ENCODE results near the gene RGS7BP. TPM values are rescaled to one million over a fixed set of nuclear protein-coding genes. Genes with fewer than 3 reads are reported as not detected.

Gene RGS7BP
- total RNA-seq, 2 experiments from 2014 or later: not detected

DNA sequence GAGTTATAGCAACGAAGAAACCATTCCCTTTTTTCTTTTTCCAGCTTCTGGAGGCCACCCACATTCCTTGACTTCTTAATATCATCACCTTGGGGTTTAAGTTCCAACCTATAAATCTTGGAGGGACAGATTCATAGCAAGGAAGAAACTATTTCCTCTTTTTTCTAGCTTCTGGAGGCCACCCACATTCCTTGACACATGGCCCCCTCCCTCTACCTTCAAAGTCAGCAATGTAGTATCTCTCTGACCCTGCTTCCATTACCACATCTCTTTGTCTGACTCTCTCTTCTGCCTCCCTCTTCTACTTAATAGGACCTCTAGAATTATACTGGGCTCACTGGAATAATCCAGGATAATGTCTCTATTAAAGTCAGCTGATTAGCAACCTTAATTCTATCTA lies 149.8 kb downstream of the RGS7BP start:
- no peak overlapping the region for H3K4me3 Mint-ChIP-seq
- DNase-seq: no peak
- POLR2A ChIA-PET: no interaction called here
- peaks cover 4% of the 10 kb centered on the region for H3K27me3 Mint-ChIP-seq
- no peaks in the 10 kb centered on the region for H3K4me1 Mint-ChIP-seq
- H3K9me3 Mint-ChIP-seq: no peaks in the 10 kb centered on the region
- H3K27ac Mint-ChIP-seq: no peak overlapping the region
- no peaks in the 10 kb centered on the region for H3K36me3 Mint-ChIP-seq (ENCODE audit: low read depth)
- CTCF ChIA-PET: no interaction called here

DNA sequence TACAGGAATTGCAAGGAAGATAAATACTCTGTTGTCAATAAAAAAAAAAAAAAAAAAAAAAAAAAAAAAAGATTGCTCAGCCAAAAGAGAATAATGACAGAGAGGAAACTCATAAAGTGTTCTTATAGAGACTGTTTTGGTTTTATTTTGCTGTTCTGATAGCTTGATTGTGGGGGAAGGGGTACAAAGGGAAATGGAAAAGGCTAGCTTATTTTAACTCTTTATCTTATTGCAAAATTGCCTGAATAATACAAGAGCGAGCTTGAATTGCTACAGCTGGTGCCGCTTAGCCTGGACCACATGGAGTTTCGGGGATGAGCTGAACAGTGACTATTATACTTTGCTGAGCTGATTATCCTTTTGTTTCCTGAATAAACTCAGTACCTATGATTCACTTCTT lies 153.5 kb downstream of the RGS7BP start:
- Mint-ChIP-seq H3K27ac (no peak overlapping the region), H3K27me3 (peaks cover 4% of the 10 kb centered on the region), H3K9me3 (no peaks in the 10 kb centered on the region), H3K36me3 (ENCODE audit: low read depth) (no peaks in the 10 kb centered on the region), H3K4me3 (no peak overlapping the region), H3K4me1 (no peaks in the 10 kb centered on the region)
- ChIA-PET CTCF (interaction anchor here (0.7 to 1.5 kb wide), 3 partner anchors 11 to 24 kb away, joined by 3 to 5 read pairs (median 5); no protein-coding TSS in a partner anchor), POLR2A (no interaction called here)
- no peak for DNase-seq

Other genes starting within 250 kb of the RGS7BP start
- gene SHISAL2B, start 184.5 kb downstream of the RGS7BP start, total RNA-seq: not detected

Measured in activated CD4-positive, alpha-beta T cell treated with anti-CD3 and anti-CD28 coated beads, Interleukin-2, amount 10 ng/mL, durations not matched to agents 7 days and 5 days (primary cell).